Stimulated activated CD4-positive, alpha-beta T cell treated with anti-CD3 and anti-CD28 coated beads, Interleukin-1b, Interleukin-23, amount 100 ng/mL, for 24 hours (primary cell): Measurements from ENCODE around the gene CINP.
"Not testable (repeated sequence)": the region's sequence is repeated elsewhere in the genome, so short reads cannot be mapped to it uniquely, and the experiment has no call there.

Source experiments
- DNase-seq, 4 experiments: peaks; one replicate each; pipeline ENCODE4 v3.0.0-alpha.2; 2020; ENCODE audit warnings: low read depth in 4 of 4, low spot score in 1 of 4

The CINP gene

DNA sequence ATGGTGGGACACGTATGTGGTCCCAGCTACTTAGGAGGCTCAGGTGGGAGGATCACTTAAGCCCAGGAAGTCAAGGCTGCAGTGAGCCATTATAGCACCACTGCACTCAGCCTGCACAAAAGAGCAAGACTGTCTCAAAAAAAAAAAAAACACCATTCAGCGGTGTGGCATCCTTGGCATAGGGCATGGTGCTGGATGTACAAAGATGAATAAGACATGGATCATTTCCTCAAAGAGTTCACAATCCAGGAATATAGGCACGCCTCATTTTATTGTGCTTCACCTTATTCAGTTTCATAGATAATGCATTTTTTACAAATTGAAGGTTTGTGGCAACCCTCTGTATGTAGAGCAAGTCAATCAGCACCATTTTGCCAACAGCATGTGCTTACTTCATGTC lies 6.4 kb downstream of the CINP start:
- DNase-seq: no peak

DNA sequence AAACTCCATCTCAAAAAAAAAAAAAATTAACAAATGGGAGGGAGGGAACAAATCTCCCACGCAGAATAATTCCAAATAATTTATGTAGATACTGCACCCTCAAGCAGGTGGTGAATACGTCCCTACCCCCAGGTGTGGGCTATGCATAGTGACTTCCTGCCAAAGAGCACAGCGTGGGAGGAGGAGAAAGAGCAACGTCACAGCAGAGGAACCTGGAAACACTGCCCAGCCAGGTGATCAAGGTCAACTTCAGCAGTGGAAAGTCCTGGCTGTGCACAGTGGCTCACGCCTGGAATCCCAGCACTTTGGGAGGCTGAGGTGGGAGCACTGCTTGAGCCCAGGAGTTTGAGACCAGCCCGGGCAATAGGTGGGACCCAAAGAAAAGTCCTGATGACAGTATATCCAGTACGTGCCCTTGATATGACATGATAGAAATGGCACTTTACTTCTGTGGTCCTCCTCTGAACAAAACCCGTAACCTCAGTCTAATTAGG lies 9.5 kb downstream of the CINP start:
- DNase-seq: no peak

DNA sequence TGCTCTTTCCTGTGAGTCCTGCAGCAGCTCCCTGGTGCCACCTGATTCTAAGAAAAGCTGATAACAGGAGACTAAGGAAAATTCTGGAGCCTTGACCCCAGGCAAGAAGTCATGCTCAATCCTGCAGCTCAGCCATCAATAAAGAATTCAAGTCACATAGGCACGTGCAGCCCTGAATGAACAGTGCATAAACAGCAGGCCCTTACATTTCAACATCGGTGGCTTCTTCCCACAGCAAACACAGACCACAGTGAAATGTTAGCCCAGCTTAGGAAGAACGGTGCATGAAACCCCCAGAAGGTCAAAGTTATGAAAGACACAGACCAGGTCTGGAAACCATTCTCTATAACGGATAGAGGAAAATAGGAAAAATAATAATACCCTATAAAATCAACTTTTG lies 10.5 kb downstream of the CINP start:
- no peak for DNase-seq

DNA sequence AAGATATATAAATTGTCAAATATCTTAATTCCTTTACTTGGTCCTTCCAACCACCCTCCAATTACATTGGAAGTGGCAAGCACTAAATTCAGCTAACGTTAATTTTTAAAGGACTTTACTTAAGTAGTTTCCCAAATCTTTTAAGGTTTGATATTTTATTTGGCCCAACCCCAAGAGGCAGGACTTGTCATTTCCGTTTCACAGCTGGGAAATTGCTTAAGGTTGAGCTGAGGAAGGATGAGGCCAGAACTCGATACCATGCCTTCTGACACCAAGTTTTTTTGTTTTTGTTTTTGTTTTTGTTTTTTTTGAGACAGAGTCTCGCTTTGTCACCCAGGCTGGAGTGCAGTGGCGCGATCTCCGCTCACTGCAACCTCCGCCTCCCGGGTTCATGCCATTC lies 11.1 kb downstream of the CINP start:
- DNase-seq: not testable (repeated sequence)

DNA sequence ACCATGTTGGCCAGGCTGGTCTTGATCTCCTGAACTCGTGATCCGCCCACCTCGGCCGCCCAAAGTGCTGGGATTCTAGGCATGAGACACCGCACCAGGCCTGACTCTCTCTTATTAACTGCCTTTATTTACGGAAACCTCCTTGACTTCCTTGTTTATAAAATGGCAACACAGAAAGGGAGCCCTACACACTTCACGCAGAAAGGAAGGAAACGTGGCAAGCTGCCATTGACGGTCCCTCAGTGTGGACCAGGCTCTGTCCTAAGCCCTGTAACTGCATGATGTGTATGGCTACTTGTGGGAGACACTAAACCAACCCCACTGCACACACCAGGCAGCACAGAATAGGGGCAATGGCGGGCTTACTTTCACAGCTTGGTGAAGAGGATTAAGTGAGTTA lies 11.7 kb downstream of the CINP start:
- no peak for DNase-seq

DNA sequence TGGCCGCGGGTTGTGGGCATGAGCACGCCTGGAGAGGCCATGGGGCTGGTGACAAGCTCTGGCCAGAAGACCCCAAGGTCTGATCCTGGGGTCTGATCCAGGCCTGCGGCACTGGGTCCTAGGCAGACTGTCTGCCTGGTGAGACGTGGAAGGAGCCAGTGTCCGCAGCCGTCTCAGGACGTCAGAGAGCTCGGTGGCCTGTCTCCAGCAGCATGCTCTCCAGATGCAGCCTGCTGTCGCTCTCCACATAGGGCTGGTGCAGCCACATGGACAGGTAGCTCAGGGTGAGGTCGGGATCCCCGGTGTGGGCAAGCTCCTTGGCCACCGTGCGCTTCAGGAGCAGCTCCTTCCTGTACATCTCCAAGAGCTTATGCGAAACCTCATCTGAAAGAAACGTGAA lies 14.3 kb downstream of the CINP start:
- DNase-seq: no peak

DNA sequence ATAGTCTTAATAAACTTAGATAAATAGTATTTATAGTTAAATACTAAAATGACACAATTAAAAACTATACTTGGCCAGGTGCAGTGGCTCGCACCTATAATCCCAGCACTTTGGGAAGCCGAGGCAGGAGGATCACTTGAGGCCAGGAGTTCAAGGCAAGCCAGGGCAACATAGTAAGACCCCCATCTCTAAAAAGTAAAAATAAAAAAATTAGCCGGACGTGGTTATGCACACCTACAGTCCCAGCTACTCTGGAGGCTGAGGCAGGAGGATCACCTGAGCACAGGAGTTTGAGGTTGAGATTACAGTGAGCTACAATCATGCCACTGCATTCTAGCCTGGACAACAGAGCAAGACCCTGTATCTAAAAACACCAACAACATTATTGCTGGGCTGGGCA lies 16.0 kb downstream of the CINP start:
- no peak for DNase-seq

DNA sequence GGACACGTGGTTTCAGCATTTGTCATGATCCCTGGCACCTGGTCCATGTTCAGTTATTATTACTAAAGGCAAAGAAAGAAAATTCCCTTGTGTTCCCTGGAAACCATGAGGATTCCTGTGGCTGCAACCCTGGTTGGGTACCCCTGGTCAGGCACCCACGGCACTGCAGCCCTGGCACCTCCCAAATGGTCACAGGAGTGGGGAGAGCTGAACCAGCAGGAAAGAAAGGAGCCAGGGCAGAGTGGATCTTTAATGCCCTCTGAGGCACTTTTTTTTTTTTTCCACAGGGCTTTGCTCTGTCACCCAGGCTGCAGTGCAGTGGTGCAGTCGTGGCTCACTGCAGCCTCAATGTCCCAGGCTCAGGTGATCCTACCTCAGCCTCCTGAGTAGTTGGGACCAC lies 17.5 kb downstream of the CINP start:
- DNase-seq: no peak

DNA sequence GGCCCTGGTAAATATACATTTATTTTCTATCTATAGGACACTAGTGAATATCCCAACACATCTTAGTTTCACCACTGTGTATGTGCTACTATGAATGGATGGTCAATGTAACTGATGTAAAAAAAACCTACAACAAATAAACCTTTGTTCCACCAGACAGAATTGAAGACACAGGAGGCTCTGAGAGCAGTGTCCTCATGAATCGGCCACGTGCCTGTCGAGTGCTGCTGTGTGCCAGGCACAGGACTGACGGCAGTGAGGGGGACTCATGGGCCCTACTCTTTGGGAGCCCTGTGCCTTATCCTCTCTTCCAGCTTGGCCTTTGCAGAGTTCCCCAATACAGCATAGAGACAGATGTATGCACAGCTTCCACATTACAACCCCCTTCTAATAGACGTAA lies 18.2 kb downstream of the CINP start:
- DNase-seq: no peak

DNA sequence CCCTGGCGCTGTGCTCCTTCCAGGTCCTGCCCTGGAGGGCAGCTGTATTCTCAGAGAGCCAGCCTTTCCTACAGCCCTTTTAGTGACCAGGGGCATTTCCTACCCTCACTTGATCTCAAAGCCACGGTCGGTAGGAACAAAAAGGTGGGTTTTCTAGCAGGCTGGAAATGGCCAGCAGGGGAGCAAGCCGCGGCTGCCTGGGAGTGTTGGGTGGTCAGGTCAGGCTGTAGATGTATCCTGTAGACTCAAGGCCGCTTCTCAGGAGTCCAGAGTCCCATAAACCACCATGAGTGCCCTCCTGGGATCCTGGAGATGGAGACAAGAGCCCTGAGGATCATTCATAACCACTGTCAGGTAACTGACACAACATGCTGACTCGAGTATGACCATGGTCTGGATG lies 18.6 kb downstream of the CINP start:
- DNase-seq: no peak

DNA sequence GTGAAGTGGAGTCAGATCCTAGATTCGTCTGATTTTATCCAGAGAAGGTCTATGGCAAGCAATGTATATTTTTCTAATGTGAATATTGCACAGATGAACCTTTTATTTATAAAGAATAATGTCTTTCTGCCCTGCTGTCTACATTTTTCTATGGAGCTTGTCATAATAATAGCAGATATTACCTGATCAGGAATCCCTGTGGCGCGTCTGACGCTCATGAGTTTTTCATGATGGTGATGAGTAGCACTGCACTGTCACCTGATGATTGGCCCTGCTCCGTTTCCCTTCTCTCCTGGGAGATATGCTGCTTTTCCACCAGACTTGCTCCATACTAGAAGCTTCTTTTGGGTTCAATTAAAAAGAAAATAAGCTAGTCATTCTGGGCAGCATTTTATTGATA lies 20.5 kb downstream of the CINP start:
- DNase-seq: no peak

DNA sequence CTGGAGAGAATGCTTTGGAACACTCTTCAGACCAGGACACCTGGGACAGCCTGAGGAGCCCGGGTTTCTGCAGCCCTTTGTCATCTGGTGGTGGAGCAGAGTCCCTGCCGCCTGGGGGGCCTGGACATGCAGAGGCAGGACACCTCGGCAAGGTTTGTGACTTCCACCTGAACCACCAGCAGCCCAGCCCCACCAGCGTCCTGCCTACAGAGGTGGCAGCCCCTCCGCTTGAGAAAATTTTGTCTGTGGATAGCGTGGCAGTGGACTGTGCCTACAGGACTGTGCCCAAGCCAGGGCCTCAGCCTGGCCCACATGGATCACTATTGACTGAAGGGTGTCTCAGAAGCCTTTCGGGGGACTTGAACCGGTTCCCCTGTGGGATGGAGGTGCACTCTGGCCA lies 21.1 kb downstream of the CINP start:
- no peak for DNase-seq

DNA sequence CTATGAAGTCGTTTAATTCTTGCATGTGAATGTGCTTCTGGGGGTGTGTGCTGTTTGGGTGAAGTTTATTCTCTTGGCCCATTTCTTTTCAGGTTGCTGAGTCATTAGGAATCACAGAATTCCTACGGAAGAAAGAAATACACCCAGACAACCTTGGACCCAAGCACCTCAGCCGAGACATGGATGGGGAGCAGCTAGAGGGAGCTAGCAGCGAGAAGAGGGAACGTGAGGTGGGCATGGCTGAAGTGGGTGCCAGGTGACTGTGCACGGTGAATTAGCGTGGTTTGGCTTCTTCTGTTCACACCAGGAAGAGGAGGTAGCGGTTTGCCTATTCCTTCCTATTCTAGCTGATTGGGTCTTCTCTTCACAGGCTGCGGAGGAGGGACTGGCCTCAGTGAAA lies 24.0 kb downstream of the CINP start:
- DNase-seq: no peak

DNA sequence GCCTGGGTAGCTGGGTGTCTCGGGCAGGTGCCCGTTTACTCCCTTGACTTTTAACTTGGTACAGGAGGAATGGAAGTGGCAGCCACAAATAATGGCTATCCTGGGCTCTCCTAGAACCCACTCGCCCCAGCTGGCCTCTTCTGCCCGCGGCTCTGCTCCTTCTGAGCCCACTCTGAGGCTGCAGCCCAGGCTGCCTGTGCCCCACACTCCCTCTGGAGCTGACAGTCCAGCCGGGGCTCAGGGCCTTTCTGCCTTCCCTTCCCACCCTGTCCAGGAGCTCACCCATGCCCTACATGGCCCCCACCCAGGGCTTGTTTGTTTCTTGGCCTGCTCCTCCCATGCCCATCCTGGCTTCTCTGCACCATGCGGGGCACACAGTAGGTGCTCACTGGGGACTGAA lies 27.5 kb downstream of the CINP start:
- no peak for DNase-seq

DNA sequence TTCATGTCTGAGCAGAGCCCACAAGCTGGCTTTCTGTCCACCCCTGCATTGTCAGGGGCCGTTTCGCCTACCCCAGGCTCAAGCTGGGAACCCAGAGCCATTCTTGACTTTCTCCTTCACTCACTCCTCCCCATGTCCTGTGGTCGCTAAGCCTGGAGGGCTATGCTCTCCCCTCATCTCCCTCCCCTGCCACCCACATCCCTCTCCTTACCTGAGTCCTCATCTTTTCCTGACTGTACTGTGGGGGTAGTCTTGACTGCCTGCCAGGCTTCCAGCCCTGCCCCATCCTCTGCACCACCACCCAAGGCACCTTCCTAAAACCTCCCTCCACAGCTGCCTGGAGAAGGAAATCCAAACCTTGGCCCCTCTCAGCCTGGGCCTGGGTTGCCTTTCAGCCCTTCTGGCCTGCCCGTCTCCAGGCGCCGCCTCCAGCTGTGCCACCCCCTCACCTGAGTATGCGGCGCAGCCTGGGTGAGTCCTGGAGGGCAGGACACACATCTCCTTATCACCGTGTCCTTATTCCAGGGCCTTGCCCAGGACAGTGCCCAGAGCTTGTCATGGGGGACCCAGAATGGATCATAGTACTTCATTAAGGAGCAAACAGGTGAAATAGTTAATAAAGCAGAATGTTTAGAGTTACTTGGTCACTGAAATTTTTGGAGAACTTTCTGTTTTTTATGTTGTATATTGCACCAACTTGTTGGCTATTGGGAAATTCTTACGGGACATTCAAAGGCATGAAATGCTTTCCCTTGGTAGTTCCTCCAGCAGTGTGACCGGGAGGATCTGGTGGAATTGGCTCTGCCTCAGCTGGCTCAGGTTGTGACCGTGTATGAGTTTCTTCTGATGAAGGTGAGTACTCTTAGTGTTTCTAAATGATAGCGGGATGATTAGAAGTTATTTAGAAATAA lies 28.6 kb downstream of the CINP start:
- DNase-seq: no peak

DNA sequence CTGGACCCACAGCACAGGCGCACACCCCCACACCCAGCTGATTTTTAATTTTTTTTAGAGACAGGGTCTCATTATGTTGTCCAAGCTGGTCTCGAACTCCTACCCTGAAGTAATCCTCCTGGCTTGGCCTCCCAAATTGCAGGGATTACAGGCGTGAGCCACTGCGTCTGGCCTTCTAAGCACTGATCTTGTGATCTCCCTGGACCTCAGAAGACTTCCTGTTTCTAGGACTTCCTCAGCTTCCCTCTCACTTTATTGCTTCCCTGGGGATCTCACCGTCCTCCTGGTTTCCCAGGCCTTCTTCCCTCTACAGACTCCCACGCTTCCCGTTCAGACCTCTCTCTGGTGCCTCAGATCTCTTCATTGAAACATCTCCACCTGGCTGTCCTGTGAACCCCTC lies 29.3 kb downstream of the CINP start:
- DNase-seq: no peak

DNA sequence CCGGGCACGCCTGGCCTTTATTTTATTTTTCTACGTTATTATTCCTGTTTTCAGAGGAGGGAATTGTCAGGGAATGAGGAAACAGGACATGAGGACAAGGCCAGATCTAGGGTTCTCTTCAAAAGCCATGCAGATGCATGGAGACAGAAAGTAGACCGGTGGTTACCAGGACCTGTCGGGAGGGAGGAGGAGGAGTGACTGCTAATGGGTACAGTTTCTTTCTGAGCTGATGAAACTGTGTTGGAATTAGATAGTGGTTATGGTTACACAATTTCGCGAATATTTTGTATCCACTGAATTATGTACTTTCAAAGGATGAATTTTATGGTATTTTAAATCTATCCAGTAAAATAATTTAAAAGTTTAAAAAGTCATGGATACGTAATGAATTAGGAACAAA lies 31.9 kb downstream of the CINP start:
- DNase-seq: no peak

DNA sequence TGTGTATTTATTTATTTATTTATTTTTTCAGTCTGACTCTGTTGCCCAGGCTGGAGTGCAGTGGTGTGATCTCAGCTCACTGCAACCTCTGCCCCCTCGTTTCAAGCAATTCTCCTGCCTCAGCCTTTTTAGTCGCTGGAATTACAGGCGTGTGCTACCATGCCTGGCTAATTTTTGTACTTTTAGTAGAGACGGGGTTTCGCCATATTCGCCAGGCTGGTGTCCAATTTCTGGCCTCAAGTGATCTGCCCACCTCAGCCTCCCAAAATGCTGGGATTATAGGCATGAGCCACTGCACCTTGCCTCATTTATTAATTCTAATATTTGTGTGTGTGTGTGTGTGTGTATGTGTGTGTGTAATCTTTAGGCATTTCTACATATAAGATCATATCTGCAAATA lies 33.3 kb downstream of the CINP start:
- not testable (repeated sequence) for DNase-seq

DNA sequence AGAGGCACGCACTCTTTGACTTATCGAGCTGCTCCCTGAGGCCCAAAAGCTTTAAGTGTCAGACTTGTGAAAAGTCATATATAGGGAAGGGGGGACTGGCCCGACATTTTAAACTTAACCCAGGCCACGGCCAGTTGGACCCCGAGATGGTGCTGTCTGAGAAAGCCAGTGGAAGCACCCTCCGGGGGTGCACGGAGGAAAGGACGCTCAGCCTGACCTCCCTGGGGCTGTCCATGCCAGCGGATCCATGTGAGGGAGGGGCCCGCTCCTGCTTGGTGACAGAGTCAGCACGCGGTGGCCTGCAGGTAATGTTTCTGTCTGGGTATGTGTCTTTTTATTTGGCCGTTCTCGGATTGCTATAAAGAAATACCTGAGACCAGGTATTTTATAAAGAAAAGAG lies 36.1 kb downstream of the CINP start:
- no peak for DNase-seq

DNA sequence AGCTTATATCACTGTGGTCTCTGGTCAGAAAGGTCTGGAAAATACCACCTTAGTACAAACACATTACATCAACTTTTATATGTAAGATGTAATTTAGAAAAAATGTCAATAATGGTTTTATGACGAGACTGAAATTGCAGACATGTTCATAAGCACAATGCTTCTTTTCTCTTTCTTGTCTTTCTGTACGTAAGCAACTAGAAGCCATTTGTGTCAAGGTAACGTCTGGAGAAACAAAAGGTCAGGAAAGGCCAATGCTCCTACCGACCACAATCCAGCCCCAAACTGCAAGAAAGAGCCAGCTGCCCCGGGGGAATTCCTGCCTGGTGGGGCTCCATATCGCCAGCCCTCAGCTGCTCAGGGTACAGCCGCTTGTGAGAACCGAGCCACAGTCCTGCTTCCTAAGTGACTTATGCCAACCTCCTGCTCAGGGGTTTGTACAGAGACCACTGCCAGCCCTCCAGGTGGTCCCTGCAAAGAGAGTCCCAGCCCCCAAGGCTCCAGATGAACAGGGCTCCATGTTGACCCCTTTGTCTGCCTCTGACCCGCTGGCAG lies 36.8 kb downstream of the CINP start:
- DNase-seq: no peak

DNA sequence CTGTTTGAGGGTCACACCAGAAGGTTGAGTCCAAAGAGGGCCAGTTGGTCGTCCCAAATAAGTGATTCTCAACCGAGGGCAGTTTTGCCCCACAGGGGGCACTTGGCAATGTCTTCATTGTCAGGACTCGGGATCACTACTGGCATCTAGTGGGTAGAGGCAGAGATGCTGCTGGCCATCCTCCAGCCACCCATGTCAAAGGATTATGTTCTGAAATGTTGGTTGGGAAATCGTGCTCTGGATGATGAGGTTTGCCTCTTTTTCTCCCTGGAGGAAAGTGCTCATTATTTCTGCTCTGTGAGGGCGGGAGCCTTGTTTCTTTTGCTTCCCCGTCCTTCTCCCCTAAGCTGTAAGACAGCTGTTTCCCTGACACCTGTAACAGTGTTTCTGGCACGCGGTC lies 39.6 kb downstream of the CINP start:
- no peak for DNase-seq

DNA sequence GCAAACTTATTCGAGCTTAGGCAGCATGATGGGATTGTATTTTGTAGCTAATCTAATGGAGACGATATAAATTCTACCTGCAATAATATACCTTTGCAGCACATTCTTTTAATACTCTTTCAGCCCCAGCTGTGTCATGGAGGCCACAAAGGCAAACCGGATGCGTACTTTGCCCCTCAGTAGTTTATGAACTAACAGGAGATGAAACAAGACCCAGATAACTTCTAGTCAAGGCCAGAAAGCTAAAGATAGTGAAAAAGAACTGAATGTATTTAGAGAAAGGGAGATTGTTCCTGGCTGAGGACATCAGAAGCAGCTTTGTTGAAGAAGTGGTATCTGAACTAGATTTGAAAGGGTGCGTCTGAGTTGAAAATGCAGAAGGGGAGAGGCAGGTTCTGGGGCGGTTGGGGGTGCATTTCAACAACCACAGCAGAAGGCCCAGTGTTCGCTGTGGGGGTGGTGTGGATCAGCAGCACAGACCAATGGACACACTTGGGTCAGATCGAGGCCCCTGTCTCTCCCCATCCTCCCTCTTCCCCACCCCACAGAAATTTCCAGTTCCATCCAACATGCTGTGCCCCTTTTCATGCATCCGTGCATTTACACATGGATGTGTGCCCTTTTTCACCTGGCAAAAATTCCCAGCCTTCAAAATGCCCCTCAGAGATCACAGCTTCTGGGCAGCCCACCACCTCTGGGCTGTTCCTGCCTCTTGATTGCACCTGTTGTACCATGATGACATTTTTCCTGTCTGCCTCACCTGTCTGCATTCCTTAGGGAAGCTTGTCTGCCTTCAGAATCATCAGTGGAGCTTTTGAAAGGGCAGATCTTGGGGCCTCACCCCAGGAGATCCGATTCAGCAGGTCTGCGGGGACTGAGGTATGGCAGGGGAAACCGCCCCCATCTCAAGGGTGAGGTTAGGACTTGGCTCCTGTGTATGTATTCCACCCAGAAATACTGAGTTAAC lies 41.0 kb downstream of the CINP start:
- no peak for DNase-seq
